ENCODE data around the gene MARCHF10.
"Not testable (repeated sequence)": the region's sequence is repeated elsewhere in the genome, so short reads cannot be mapped to it uniquely, and the experiment has no call there.

Gene MARCHF10

GRCh38 chr17:62702746-62703260, 105.3 kb downstream of the MARCHF10 start:
- no peak for TF ChIP-seq CTCF (conservative IDR thresholded peaks at IDR 0.05; ENCODE audit: low read depth, low read length)
- no peak for DNase-seq (ENCODE audit: low read depth)
- H3K4me3 ChIP-seq (ENCODE audit: low read depth, low read length): no peak overlapping the region

GRCh38 chr17:62701706-62702085, 106.4 kb downstream of the MARCHF10 start:
- no peak for TF ChIP-seq CTCF (conservative IDR thresholded peaks at IDR 0.05; ENCODE audit: low read depth, low read length)
- H3K4me3 ChIP-seq (ENCODE audit: low read depth, low read length): no peak overlapping the region
- DNase-seq (ENCODE audit: low read depth): no peak

- no peak for DNase-seq (ENCODE audit: low read depth)
- no peak overlapping the region for H3K4me3 ChIP-seq (ENCODE audit: low read depth, low read length)
- TF ChIP-seq CTCF (conservative IDR thresholded peaks at IDR 0.05; ENCODE audit: low read depth, low read length): no peak
Measured at GRCh38 chr17:62700964-62701705, 107.0 kb downstream of the MARCHF10 start.

GRCh38 chr17:62698459-62698858, 109.7 kb downstream of the MARCHF10 start:
- H3K4me3 ChIP-seq (ENCODE audit: low read depth, low read length); DNase-seq (ENCODE audit: low read depth): not testable (repeated sequence)

GRCh38 chr17:62696726-62697490, 111.2 kb downstream of the MARCHF10 start:
- H3K4me3 ChIP-seq (ENCODE audit: low read depth, low read length): no peak overlapping the region
- no peak for TF ChIP-seq CTCF (conservative IDR thresholded peaks at IDR 0.05; ENCODE audit: low read depth, low read length)
- no peak for DNase-seq (ENCODE audit: low read depth)

GRCh38 chr17:62696256-62696655, 111.9 kb downstream of the MARCHF10 start:
- H3K4me3 ChIP-seq (ENCODE audit: low read depth, low read length): no peak overlapping the region
- no peak for TF ChIP-seq CTCF (conservative IDR thresholded peaks at IDR 0.05; ENCODE audit: low read depth, low read length)
- DNase-seq (ENCODE audit: low read depth): no peak

GRCh38 chr17:62695093-62695738, 112.9 kb downstream of the MARCHF10 start:
- DNase-seq (ENCODE audit: low read depth); H3K4me3 ChIP-seq (ENCODE audit: low read depth, low read length): not testable (repeated sequence)
